Endothelial cell of umbilical vein (primary cell): Measurements from ENCODE around the gene FAM227B. TPM values are rescaled to one million over a fixed set of nuclear protein-coding genes. Genes with fewer than 3 reads are reported as not detected.

Experiments
- BruUV-seq: library from RNA; stranded (reverse); fragments of 400-500 nt; replicated peaks from 2 replicates; lab custom pipeline; 2021; lab: Mats Ljungman, UMichigan
- CTCF ChIA-PET: fragments of 300-600, 350-600 bp; sonication (Branson Sonifier 250); formaldehyde crosslinking; loops from one replicate; lab custom pipeline; 2021; ENCODE audit warnings: antibody characterized with exemption, inconsistent platforms; lab: Charles Lee
- POLR2A ChIA-PET: fragments of 300-600, 350-600 bp; sonication (Branson Sonifier 250); formaldehyde crosslinking; loops from one replicate; lab custom pipeline; 2021; ENCODE audit warnings: antibody characterized with exemption, inconsistent platforms; lab: Charles Lee
- DNase-seq: peaks from one replicate; pipeline ENCODE4 v3.0.0-alpha.2; 2011; ENCODE audit warnings: low read depth, low spot score
- FAIRE-seq: peaks from 2 replicates; lab custom pipeline; 2011; peaks lifted over from hg19 to GRCh38; lab: Jason Lieb, UNC
- H2AFZ ChIP-seq: 2 replicates; pipeline ENCODE4 v1.6.0; 2012; ENCODE audit warnings: low read depth, low read length, control low read depth, inconsistent platforms
- H3K27ac ChIP-seq: 2 replicates; pipeline ENCODE4 v1.5.1; 2011; ENCODE audit warnings: low read depth, mild to moderate bottlenecking, control low read depth, low read length, moderate library complexity; ENCODE audit not compliant: insufficient read depth
- H3K27me3 ChIP-seq, 2 experiments: 2 replicates each; pipeline versions ENCODE4 v1.6.0 to v1.6.1; 2011; ENCODE audit warnings: low read length in 2 of 2, mixed read lengths in 1 of 2; ENCODE audit not compliant: control insufficient read depth in 2 of 2, insufficient read depth in 2 of 2
- H3K36me3 ChIP-seq, 2 experiments: 2 replicates in 1 of 2; 3 replicates in 1 of 2; pipeline ENCODE4 v1.5.1; 2011; ENCODE audit warnings: low read length in 2 of 2, mild to moderate bottlenecking in 1 of 2, moderate library complexity in 1 of 2; ENCODE audit not compliant: control insufficient read depth in 2 of 2, insufficient read depth in 2 of 2; ENCODE audit errors: extremely low read depth in 1 of 2
- H3K4me1 ChIP-seq: 3 replicates; pipeline ENCODE4 v1.5.1; 2011; ENCODE audit warnings: mild to moderate bottlenecking, low read length; ENCODE audit not compliant: control insufficient read depth, insufficient read depth; ENCODE audit errors: extremely low read depth
- H3K4me2 ChIP-seq: 2 replicates; pipeline ENCODE4 v1.6.1; 2011; ENCODE audit warnings: low read length, control low read depth, mixed read lengths; ENCODE audit not compliant: insufficient read depth
- H3K4me3 ChIP-seq, 3 experiments: fragments of 200-600 bp in 1 of 3; sonication (generic), shearing (Covaris generic) in 1 of 3; replicated peaks in 1 of 3; 2 replicates each; pipeline ENCODE4 v1.5.1; 2011 to 2016; ENCODE audit warnings: control low read depth in 3 of 3, low read length in 3 of 3, mild to moderate bottlenecking in 2 of 3, inconsistent platforms in 1 of 3, low read depth in 1 of 3, moderate library complexity in 1 of 3; ENCODE audit not compliant: insufficient read depth in 1 of 3
- H3K79me2 ChIP-seq: 2 replicates; pipeline ENCODE4 v1.6.0; 2012; ENCODE audit warnings: low read length, inconsistent platforms; ENCODE audit not compliant: control insufficient read depth, insufficient read depth
- H3K9ac ChIP-seq: replicated peaks from 2 replicates; pipeline ENCODE3; 2011; ENCODE audit warnings: low read length, control low read depth; ENCODE audit not compliant: insufficient read depth; ENCODE audit errors: extremely low read depth
- H3K9me1 ChIP-seq: replicated peaks from 3 replicates; pipeline ENCODE4 v1.6.0; 2011; ENCODE audit warnings: mild to moderate bottlenecking, low read length; ENCODE audit not compliant: control insufficient read depth, insufficient read depth; ENCODE audit errors: extremely low read depth
- H3K9me3 ChIP-seq: replicated peaks from 2 replicates; pipeline ENCODE4 v1.5.1; 2012; ENCODE audit warnings: low read length, inconsistent platforms; ENCODE audit not compliant: control insufficient read depth, insufficient read depth
- H4K20me1 ChIP-seq: replicated peaks from 2 replicates; pipeline ENCODE3; 2011; ENCODE audit warnings: mild to moderate bottlenecking, low read length; ENCODE audit not compliant: control insufficient read depth, insufficient read depth; ENCODE audit errors: extremely low read depth
- EZH2 ChIP-seq: IDR thresholded peaks from 2 replicates; pipeline ENCODE4 v1.6.1; 2012; ENCODE audit warnings: borderline replicate concordance, low read depth, mild to moderate bottlenecking, moderate library complexity, low read length, inconsistent platforms; ENCODE audit not compliant: severe bottlenecking
- FOS ChIP-seq: IDR thresholded peaks from 2 replicates; pipeline ENCODE4 v1.6.1; 2011; ENCODE audit warnings: mild to moderate bottlenecking, low read length, moderate library complexity, borderline replicate concordance; ENCODE audit not compliant: insufficient read depth
- GATA2 ChIP-seq: IDR thresholded peaks from 2 replicates; pipeline ENCODE4 v1.7.0; 2011; ENCODE audit warnings: low read depth, mild to moderate bottlenecking, moderate library complexity, mixed read lengths, low read length; ENCODE audit not compliant: insufficient read length, insufficient read depth
- JUN ChIP-seq: IDR thresholded peaks from 2 replicates; pipeline ENCODE4 v1.6.1; 2011; ENCODE audit warnings: borderline replicate concordance, low read depth; ENCODE audit not compliant: insufficient read length, insufficient read depth
- MYC ChIP-seq: IDR thresholded peaks from one replicate; pipeline ENCODE4 v1.6.1; 2011; ENCODE audit warnings: mild to moderate bottlenecking, low read depth, low read length
- POLR2A ChIP-seq: IDR thresholded peaks from 2 replicates; pipeline ENCODE4 v1.6.1; 2012; ENCODE audit warnings: low read depth, mild to moderate bottlenecking, control low read depth, low read length
- POLR2AphosphoS5 ChIP-seq: IDR thresholded peaks from 2 replicates; pipeline ENCODE4 v1.6.1; 2012; ENCODE audit warnings: low read depth, mild to moderate bottlenecking, control low read depth, low read length, moderate library complexity; ENCODE audit not compliant: insufficient read depth
- dilution Hi-C: fragments of 300-500 bp; cut with MboI; formaldehyde crosslinking; loops from one replicate; pipeline ENCODE4 v1.15.0; 2019; ENCODE audit warnings: low sequenced_read_pairs; ENCODE audit not compliant: extremely low pct_ligation_motif_present
- intact Hi-C: fragments of 100-400 bp; cut with micrococcal nuclease; formaldehyde crosslinking; loops from one replicate; pipeline ENCODE4 v1.10.0; 2022
- polyA plus RNA-seq, 4 experiments: library from polyadenylated mRNA; depleted of rRNA in 3 of 4; stranded (reverse) in 3 of 4; unstranded in 1 of 4; fragments of >200 nt; gene quantifications; 2 replicates each; pipeline versions ENCODE4 v1.2.1 to v1.2.3, GENCODE V29; 2011 to 2012; ENCODE audit warnings: missing spikeins in 1 of 4
- total RNA-seq: library from RNA; stranded (reverse); gene quantifications from 2 replicates; pipeline ENCODE4 v1.2.3, GENCODE V29; 2021
- TF ChIP-seq, protein P1 (sequence below), 2 donors: IDR thresholded peaks; 1 replicate in 1 of 2; 2 replicates in 1 of 2; pipeline ENCODE4 v1.5.1; 2011; ENCODE audit warnings: low read length in 2 of 2, mild to moderate bottlenecking in 2 of 2, moderate library complexity in 2 of 2, control low read depth in 1 of 2, inconsistent platforms in 1 of 2, low read depth in 1 of 2; ENCODE audit not compliant: insufficient read depth in 1 of 2; ENCODE audit errors: extremely low read depth in 1 of 2
- TF ChIP-seq, protein P2 (sequence below): IDR thresholded peaks from 2 replicates; pipeline ENCODE4 v1.6.1; 2011; ENCODE audit not compliant: insufficient read depth, insufficient read length

The FAM227B gene
- total and polyA plus RNA-seq, 2 donors (not counting 3 experiments of a cell fraction or from before 2014, with no cell fraction given): 1.5 to 1.8 TPM

GRCh38 chr15:49430046-49430445 lies 190.6 kb downstream of the FAM227B start:
- Histone ChIP-seq H3K9me1 (no peaks in the 10 kb centered on the region), H3K36me3 (no peaks in the 10 kb centered on the region), H3K27me3 (peaks cover 0 to 8% of the 10 kb centered on the region in 2 experiments), H4K20me1 (no peaks in the 10 kb centered on the region), H3K4me2 (no peak overlapping the region), H3K9ac (no peak overlapping the region), H3K4me3 (no peak overlapping the region), H3K27ac (no peak overlapping the region), H3K79me2 (no peaks in the 10 kb centered on the region), H2AFZ (no peak overlapping the region), H3K9me3 (no peaks in the 10 kb centered on the region), H3K4me1 (no peaks in the 10 kb centered on the region)
- BruUV-seq: no TSS peak
- TF ChIP-seq, protein P1, sequence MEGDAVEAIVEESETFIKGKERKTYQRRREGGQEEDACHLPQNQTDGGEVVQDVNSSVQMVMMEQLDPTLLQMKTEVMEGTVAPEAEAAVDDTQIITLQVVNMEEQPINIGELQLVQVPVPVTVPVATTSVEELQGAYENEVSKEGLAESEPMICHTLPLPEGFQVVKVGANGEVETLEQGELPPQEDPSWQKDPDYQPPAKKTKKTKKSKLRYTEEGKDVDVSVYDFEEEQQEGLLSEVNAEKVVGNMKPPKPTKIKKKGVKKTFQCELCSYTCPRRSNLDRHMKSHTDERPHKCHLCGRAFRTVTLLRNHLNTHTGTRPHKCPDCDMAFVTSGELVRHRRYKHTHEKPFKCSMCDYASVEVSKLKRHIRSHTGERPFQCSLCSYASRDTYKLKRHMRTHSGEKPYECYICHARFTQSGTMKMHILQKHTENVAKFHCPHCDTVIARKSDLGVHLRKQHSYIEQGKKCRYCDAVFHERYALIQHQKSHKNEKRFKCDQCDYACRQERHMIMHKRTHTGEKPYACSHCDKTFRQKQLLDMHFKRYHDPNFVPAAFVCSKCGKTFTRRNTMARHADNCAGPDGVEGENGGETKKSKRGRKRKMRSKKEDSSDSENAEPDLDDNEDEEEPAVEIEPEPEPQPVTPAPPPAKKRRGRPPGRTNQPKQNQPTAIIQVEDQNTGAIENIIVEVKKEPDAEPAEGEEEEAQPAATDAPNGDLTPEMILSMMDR (IDR thresholded peaks at IDR 0.05; ENCODE audit: extremely low read depth in 1 of 2, insufficient read depth in 1 of 2, low read depth in 1 of 2, low read length in 2 of 2): no peak
- no peak for TF ChIP-seq GATA2
- TF ChIP-seq POLR2A: no peak
- no peak for TF ChIP-seq FOS
- TF ChIP-seq JUN: no peak
- TF ChIP-seq MYC: no peak
- no peak for TF ChIP-seq EZH2
- TF ChIP-seq, protein P2, sequence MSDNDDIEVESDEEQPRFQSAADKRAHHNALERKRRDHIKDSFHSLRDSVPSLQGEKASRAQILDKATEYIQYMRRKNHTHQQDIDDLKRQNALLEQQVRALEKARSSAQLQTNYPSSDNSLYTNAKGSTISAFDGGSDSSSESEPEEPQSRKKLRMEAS: no peak
- no peak for TF ChIP-seq POLR2AphosphoS5
- POLR2A ChIA-PET: no interaction called here
- no peak for DNase-seq
- dilution Hi-C loops: no loop called here
- CTCF ChIA-PET: interaction anchor here (0.8 to 0.9 kb wide), 2 partner anchors 9 to 10 kb away, joined by 3 read pairs; no protein-coding TSS in a partner anchor
- no peak for FAIRE-seq
- intact Hi-C loops: no loop called here
